Measurements from ENCODE around the gene GALNT18. TPM values are rescaled to one million over a fixed set of nuclear protein-coding genes. Genes with fewer than 3 reads are reported as not detected.

The GALNT18 gene
- total RNA-seq, 1 experiment from 2014 or later: 1.7 TPM

- Histone ChIP-seq H4K8ac (replicated peaks; ENCODE audit: insufficient read length, low read depth, low read length) (no peak overlapping the region), H4K91ac (ENCODE audit: insufficient read length, low read depth, low read length) (no peak overlapping the region), H3K4me2 (ENCODE audit: insufficient read depth, insufficient read length, low read length) (no peak overlapping the region), H2BK20ac (ENCODE audit: low read depth, low read length, poor library complexity, severe bottlenecking) (no peak overlapping the region), H3K79me1 (ENCODE audit: insufficient read depth, low read depth, low read length, poor library complexity, severe bottlenecking) (no peaks in the 10 kb centered on the region), H2BK15ac (ENCODE audit: low read depth, low read length) (no peak overlapping the region), H3K56ac (ENCODE audit: insufficient read length, low read depth, low read length) (no peak overlapping the region), H3K27me3 (ENCODE audit: insufficient read depth, low read length) (no peaks in the 10 kb centered on the region), H2BK5ac (ENCODE audit: insufficient read length, low read length) (no peak overlapping the region), H3K23me2 (ENCODE audit: insufficient read length, low read depth, low read length, poor library complexity, severe bottlenecking) (no peaks in the 10 kb centered on the region), H4K5ac (ENCODE audit: insufficient read length, low read depth, low read length) (no peak overlapping the region), H3K4me1 (ENCODE audit: insufficient read depth, low read length) (peaks cover 3% of the 10 kb centered on the region; the same call in 1 of the 2 replicates), H2AK5ac (ENCODE audit: insufficient read length, low read length) (no peak overlapping the region), H2BK120ac (ENCODE audit: low read depth, low read length, poor library complexity, severe bottlenecking) (no peak overlapping the region), H3K27ac (ENCODE audit: insufficient read length, low read depth, low read length) (no peak overlapping the region), H2AFZ (ENCODE audit: low read length) (no peak overlapping the region), H3K14ac (ENCODE audit: insufficient read depth, low read length) (no peak overlapping the region), H3K9me3 (ENCODE audit: control insufficient read depth, low read depth, low read length) (no peaks in the 10 kb centered on the region), H3K9ac (ENCODE audit: extremely low read depth, insufficient read length, low read length) (no peak overlapping the region), H3K4ac (ENCODE audit: low read depth, low read length) (no peak overlapping the region), H2BK12ac (ENCODE audit: insufficient read length, low read depth, low read length) (no peak overlapping the region), H3T11ph (ENCODE audit: low read length) (no peak overlapping the region), H3K18ac (ENCODE audit: insufficient read length, low read depth, low read length) (no peak overlapping the region), H3K79me2 (ENCODE audit: insufficient read depth, low read length) (no peaks in the 10 kb centered on the region), H3K23ac (ENCODE audit: insufficient read length, low read depth, low read length) (no peak overlapping the region), H4K20me1 (ENCODE audit: control insufficient read depth, insufficient read depth, insufficient read length) (no peaks in the 10 kb centered on the region)
- no peak for DNase-seq
- Mint-ChIP-seq H3K27ac (no peak overlapping the region), H3K9me3 (no peaks in the 10 kb centered on the region), H3K4me1 (peaks cover 13 to 15% of the 10 kb centered on the region in 2 experiments), H3K27me3 (ENCODE audit: low read depth) (no peaks in the 10 kb centered on the region), H3K36me3 (ENCODE audit: insufficient read depth in 1 of 3, low read depth in 3 of 3) (no peaks in the 10 kb centered on the region), H3K4me3 (no peak overlapping the region)
- WGBS (ENCODE audit: extremely low coverage, insufficient read length, low lambda C conversion rate): no CpG with 5 or more reads among the region's 6 CpGs
- no peak for TF ChIP-seq CTCF (conservative IDR thresholded peaks at IDR 0.05)
These were observed 152.9 kb downstream of the GALNT18 start for GRCh38 chr11:11468954-11469353.
